Thyroid gland (tissue), 4 donors: ENCODE measurements around the gene ERFL.

Experiments used
- POLR2A ChIP-seq, 2 donors: fragments of 450-650 bp; IDR thresholded peaks; one replicate each; pipeline ENCODE4 v1.6.1; 2017; ENCODE audit warnings: antibody characterized with exemption in 2 of 2, mild to moderate bottlenecking in 2 of 2, moderate library complexity in 1 of 2
- TF ChIP-seq, protein P1 (sequence below), 6 experiments: fragments of 200-600 bp in 3 of 6; fragments of 450-650 bp in 3 of 6; sonication (generic) in 3 of 6; IDR thresholded peaks; one replicate each; pipeline ENCODE4 v1.5.1; 2016 to 2019; ENCODE audit warnings: antibody characterized with exemption in 6 of 6, mild to moderate bottlenecking in 2 of 6, inconsistent platforms in 1 of 6, moderate library complexity in 1 of 6

DNA sequence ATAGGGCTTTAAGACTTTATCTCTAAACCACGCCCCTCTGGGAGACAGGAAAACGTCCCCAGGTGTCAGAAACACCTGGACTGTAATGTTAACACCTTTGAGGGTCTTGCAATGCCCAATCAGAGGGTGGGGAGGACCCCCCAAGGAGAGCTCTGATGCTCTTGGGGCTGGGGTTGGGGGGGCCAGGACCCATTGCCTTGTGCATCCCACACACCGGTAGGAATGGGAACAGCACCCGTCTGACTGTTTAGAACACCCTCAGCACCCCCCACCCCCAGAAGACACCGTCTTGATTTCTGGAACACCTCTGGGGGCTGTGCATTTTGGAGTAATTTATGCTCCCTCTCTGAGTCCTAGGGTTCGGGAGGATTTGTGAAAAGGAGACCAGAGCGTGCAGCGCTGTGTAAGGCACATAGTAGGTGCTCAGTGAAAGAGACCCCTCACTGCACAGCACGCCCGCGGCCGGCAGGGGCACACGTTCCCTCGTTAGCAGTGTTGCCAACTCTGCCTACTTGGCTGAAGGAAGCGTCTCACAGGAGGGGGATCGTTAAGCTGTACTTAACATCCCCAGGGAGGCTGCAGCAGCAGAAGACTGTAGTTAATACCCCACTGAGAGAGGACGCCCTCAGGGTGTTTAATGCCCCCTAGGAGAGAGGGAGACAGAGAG lies 2.8 kb upstream of the ERFL start:
- TF ChIP-seq, protein P1, sequence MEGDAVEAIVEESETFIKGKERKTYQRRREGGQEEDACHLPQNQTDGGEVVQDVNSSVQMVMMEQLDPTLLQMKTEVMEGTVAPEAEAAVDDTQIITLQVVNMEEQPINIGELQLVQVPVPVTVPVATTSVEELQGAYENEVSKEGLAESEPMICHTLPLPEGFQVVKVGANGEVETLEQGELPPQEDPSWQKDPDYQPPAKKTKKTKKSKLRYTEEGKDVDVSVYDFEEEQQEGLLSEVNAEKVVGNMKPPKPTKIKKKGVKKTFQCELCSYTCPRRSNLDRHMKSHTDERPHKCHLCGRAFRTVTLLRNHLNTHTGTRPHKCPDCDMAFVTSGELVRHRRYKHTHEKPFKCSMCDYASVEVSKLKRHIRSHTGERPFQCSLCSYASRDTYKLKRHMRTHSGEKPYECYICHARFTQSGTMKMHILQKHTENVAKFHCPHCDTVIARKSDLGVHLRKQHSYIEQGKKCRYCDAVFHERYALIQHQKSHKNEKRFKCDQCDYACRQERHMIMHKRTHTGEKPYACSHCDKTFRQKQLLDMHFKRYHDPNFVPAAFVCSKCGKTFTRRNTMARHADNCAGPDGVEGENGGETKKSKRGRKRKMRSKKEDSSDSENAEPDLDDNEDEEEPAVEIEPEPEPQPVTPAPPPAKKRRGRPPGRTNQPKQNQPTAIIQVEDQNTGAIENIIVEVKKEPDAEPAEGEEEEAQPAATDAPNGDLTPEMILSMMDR (IDR thresholded peaks at IDR 0.05): no peak
- TF ChIP-seq POLR2A (IDR thresholded peaks at IDR 0.05): no peak
